Keratinocyte (primary cell): ENCODE results near the gene DCDC2B. TPM values are rescaled to one million over a fixed set of nuclear protein-coding genes. Genes with fewer than 3 reads are reported as not detected.

ENCODE experiments used
- DNase-seq: peaks from one replicate; pipeline ENCODE4 v3.0.0-alpha.2; 2011; ENCODE audit warnings: low read depth, missing footprints, low spot score
- FAIRE-seq: peaks from 2 replicates; lab custom pipeline; 2011; peaks lifted over from hg19 to GRCh38; lab: Jason Lieb, UNC
- H2AFZ ChIP-seq: 2 replicates; pipeline ENCODE4 v1.6.0; 2012; ENCODE audit warnings: low read length, control low read depth, inconsistent platforms; ENCODE audit not compliant: control insufficient read depth
- H3K27ac ChIP-seq: 2 replicates; pipeline ENCODE4 v1.5.1; 2011; ENCODE audit warnings: low read length; ENCODE audit not compliant: control insufficient read depth, insufficient read depth
- H3K27me3 ChIP-seq: 3 replicates; pipeline ENCODE4 v1.6.0; 2011; ENCODE audit warnings: low read length; ENCODE audit not compliant: control insufficient read depth, insufficient read depth; ENCODE audit errors: extremely low read depth
- H3K36me3 ChIP-seq, 2 experiments: 2 replicates in 1 of 2; 3 replicates in 1 of 2; pipeline ENCODE4 v1.5.1; 2011; ENCODE audit warnings: low read length in 2 of 2, mild to moderate bottlenecking in 1 of 2; ENCODE audit not compliant: control insufficient read depth in 2 of 2, insufficient read depth in 2 of 2; ENCODE audit errors: extremely low read depth in 1 of 2
- H3K4me1 ChIP-seq: 3 replicates; pipeline ENCODE4 v1.5.1; 2011; ENCODE audit warnings: low read length; ENCODE audit not compliant: control insufficient read depth, insufficient read depth; ENCODE audit errors: extremely low read depth
- H3K4me2 ChIP-seq: 3 replicates; pipeline ENCODE4 v1.6.0; 2011; ENCODE audit warnings: low read depth, low read length; ENCODE audit not compliant: control insufficient read depth, insufficient read depth; ENCODE audit errors: extremely low read depth
- H3K4me3 ChIP-seq, 3 experiments: fragments of 200-600 bp in 1 of 3; sonication (generic) in 1 of 3; 2 replicates in 2 of 3; 3 replicates in 1 of 3; pipeline ENCODE4 v1.5.1; 2011 to 2016; ENCODE audit warnings: low read length in 3 of 3, mild to moderate bottlenecking in 3 of 3, control low read depth in 2 of 3, inconsistent platforms in 1 of 3, low read depth in 1 of 3, mixed read lengths in 1 of 3, mixed run types in 1 of 3, moderate library complexity in 1 of 3; ENCODE audit not compliant: control insufficient read depth in 2 of 3, insufficient read depth in 2 of 3; ENCODE audit errors: extremely low read depth in 1 of 3
- H3K79me2 ChIP-seq: 2 replicates; pipeline ENCODE4 v1.6.0; 2012; ENCODE audit warnings: low read length; ENCODE audit not compliant: control insufficient read depth, insufficient read depth
- H3K9ac ChIP-seq: 3 replicates; pipeline ENCODE4 v1.6.0; 2011; ENCODE audit warnings: low read length; ENCODE audit not compliant: control insufficient read depth, insufficient read depth; ENCODE audit errors: extremely low read depth
- H3K9me1 ChIP-seq: 3 replicates; pipeline ENCODE4 v1.6.0; 2011; ENCODE audit warnings: low read length; ENCODE audit not compliant: control insufficient read depth, insufficient read depth; ENCODE audit errors: extremely low read depth
- H3K9me3 ChIP-seq: 2 replicates; pipeline ENCODE4 v1.5.1; 2012; ENCODE audit warnings: low read depth, low read length; ENCODE audit not compliant: control insufficient read depth
- H4K20me1 ChIP-seq: 3 replicates; pipeline ENCODE4 v1.6.0; 2011; ENCODE audit warnings: low read length; ENCODE audit not compliant: control insufficient read depth, insufficient read depth; ENCODE audit errors: extremely low read depth
- EZH2 ChIP-seq: IDR thresholded peaks from one replicate; pipeline ENCODE4 v1.6.1; 2012; ENCODE audit warnings: inconsistent platforms, mild to moderate bottlenecking, low read length, moderate library complexity
- dilution Hi-C: fragments of 300-500 bp; cut with MboI; formaldehyde crosslinking; loops from one replicate; pipeline ENCODE4 v1.7.0; 2020; ENCODE audit warnings: low sequenced_read_pairs; ENCODE audit not compliant: extremely low pct_ligation_motif_present
- polyA plus RNA-seq, 5 experiments: library from polyadenylated mRNA; depleted of rRNA in 3 of 5; stranded (reverse) in 3 of 5; stranded (forward) in 1 of 5; unstranded in 1 of 5; fragments of >200 nt; gene quantifications; 1 replicate in 1 of 5; 2 replicates in 3 of 5; 3 replicates in 1 of 5; pipeline versions ENCODE4 v1.2.1 to v1.2.3, GENCODE V29; 2011 to 2012; ENCODE audit warnings: missing spikeins in 2 of 5, low read depth in 1 of 5, low replicate concordance in 1 of 5
- TF ChIP-seq, protein P1 (sequence below), 3 experiments: IDR thresholded peaks in 1 of 3; conservative IDR thresholded peaks in 1 of 3; optimal IDR thresholded peaks in 1 of 3; 2 replicates in 2 of 3; 3 replicates in 1 of 3; pipeline versions ENCODE3 to v1.5.1; 2011; ENCODE audit warnings: low read length in 3 of 3, mild to moderate bottlenecking in 3 of 3, moderate library complexity in 2 of 3, control low read depth in 1 of 3, inconsistent platforms in 1 of 3; ENCODE audit not compliant: insufficient read depth in 2 of 3; ENCODE audit errors: extremely low read depth in 1 of 3

Gene DCDC2B
- polyA plus RNA-seq, 1 donor (not counting 4 experiments of a cell fraction or from before 2014, with no cell fraction given), result not detected

DNA sequence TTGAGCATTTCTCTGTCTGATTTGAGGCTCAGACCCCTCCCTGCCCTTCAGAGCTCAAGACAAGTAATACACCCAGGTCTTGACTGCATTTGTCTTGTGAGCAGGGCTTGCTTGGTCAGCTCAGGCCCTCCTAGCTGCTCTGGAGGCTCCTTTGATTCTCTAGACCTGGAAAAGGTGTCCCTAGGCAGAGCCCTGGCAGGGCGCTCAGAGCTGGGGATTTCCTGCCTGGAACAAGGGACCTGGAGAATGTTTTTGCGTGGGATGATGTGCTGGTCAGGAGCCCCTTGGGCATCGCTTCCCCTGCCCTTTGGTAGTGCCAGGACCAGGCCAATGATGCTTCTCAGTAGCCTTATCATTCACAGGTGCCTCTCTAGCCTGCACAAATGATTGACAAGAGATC is 13.4 kb upstream of the DCDC2B start:
- TF ChIP-seq, protein P1, sequence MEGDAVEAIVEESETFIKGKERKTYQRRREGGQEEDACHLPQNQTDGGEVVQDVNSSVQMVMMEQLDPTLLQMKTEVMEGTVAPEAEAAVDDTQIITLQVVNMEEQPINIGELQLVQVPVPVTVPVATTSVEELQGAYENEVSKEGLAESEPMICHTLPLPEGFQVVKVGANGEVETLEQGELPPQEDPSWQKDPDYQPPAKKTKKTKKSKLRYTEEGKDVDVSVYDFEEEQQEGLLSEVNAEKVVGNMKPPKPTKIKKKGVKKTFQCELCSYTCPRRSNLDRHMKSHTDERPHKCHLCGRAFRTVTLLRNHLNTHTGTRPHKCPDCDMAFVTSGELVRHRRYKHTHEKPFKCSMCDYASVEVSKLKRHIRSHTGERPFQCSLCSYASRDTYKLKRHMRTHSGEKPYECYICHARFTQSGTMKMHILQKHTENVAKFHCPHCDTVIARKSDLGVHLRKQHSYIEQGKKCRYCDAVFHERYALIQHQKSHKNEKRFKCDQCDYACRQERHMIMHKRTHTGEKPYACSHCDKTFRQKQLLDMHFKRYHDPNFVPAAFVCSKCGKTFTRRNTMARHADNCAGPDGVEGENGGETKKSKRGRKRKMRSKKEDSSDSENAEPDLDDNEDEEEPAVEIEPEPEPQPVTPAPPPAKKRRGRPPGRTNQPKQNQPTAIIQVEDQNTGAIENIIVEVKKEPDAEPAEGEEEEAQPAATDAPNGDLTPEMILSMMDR (optimal IDR thresholded peaks at IDR 0.05 in 1 of 3, IDR thresholded peaks at IDR 0.05 in 1 of 3, conservative IDR thresholded peaks at IDR 0.05 in 1 of 3; ENCODE audit: extremely low read depth in 1 of 3, insufficient read depth in 2 of 3, low read length in 3 of 3), result no peak
- no peak for TF ChIP-seq EZH2
- Histone ChIP-seq H3K4me1 (peaks cover 7% of the 10 kb centered on the region), H3K9ac (no peak overlapping the region), H3K9me1 (no peaks in the 10 kb centered on the region), H3K27ac (no peak overlapping the region), H3K4me3 (no peak overlapping the region), H3K4me2 (no peak overlapping the region), H3K9me3 (no peaks in the 10 kb centered on the region), H3K79me2 (no peaks in the 10 kb centered on the region), H4K20me1 (no peaks in the 10 kb centered on the region), H2AFZ (no peak overlapping the region), H3K36me3 (peaks cover 41 to 58% of the 10 kb centered on the region in 2 experiments), H3K27me3 (no peaks in the 10 kb centered on the region)
- DNase-seq (no peak), FAIRE-seq (no peak)
- dilution Hi-C loops, result no loop called here

DNA sequence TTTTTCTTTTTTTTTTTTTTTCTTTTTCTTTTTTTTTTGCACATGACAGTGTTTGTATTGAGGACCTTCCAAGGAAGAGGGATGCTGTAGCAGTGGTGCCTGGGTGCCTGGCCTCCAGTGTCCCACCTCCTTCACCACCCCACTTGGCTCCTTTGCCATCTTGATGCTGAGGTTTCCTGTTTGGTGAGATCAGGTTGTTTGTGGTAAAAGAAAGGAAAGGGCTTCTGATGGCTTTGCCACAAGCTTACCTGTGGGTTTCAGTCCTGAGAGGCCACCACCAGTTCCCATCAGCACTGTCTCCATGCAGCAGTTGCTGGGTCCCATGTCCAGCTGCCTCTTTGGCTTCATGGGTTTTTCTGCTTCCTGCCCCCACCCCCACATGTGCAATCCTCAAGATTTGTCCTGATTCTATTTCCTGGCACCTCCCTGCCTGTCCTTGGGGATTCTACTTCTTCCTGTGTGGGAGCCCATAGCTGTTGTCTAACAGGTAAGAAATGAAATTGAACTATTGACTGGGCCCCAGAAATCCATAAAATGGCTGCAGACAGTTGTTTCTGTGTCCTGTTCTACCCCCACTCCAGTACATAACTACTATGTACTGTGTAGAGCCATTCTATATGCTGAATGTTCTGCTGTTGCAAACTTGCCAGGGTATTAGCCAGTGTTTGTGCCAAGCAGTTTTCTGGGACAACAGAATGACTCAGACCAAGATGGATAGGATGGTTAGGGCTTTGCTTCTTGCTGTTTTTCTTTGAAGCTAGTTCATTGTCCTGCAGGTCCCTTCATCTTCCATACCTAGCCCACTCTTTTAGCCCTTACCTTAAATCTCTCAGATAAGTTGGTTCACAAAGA is 12.7 kb upstream of the DCDC2B start:
- TF ChIP-seq EZH2, result no peak
- TF ChIP-seq, protein P1 (optimal IDR thresholded peaks at IDR 0.05 in 1 of 3, IDR thresholded peaks at IDR 0.05 in 1 of 3, conservative IDR thresholded peaks at IDR 0.05 in 1 of 3; ENCODE audit: extremely low read depth in 1 of 3, insufficient read depth in 2 of 3, low read length in 3 of 3), result no peak
- Histone ChIP-seq H3K9me3 (no peaks in the 10 kb centered on the region), H2AFZ (no peak overlapping the region), H3K4me1 (peaks cover 9% of the 10 kb centered on the region), H4K20me1 (no peaks in the 10 kb centered on the region), H3K4me2 (no peak overlapping the region), H3K27ac (no peak overlapping the region), H3K27me3 (no peaks in the 10 kb centered on the region), H3K4me3 (no peak overlapping the region), H3K79me2 (no peaks in the 10 kb centered on the region), H3K9ac (no peak overlapping the region), H3K36me3 (peaks cover 39 to 55% of the 10 kb centered on the region in 2 experiments), H3K9me1 (no peaks in the 10 kb centered on the region)
- dilution Hi-C loops, result no loop called here
- DNase-seq (no peak), FAIRE-seq (no peak)
